ENCODE data around the gene C5orf58.
A peak's percentile ranks its signal among the peaks of the same experiment; 100 is the strongest.

DNA sequence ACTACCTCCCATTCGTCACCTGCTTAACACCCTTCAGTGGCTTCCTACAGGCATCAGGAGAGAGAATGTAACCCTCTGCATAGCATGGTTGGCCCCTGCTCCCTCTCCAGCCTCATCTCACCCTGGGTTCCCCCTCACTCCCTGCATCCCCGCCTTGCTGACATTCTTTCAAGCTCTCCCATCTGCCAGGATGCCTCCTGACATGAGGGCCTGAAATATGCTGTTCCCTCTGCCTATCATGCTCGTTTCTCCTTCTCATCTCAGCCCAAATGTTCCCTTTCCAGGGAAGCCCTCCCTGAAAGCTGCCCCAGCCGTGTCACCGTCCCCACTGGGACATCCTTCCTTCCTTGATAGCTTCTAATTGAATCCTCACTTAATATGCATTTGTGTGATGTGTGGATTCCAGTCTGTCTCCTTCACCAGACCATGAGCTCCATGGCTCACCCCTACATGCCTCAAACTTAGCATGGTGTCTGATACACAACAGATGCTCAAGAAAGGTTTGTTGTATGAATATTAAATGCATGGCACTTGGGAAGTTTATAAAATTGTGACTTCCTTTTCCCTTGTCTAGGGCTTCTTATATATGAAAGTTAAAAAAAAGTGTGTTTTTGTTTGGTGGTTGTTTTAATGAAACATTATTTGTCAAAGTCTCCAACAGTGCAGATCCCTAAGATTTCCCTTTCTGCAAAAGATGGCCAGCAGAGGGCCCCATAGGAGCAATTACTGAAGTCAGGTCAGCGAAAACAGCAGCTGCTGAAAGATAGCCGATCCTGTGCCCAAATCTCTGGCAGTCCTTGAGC, 7.3 kb upstream of the C5orf58 start:
- no peak for TF ChIP-seq HDGF (IDR thresholded peaks at IDR 0.05)
- no peak for TF ChIP-seq EED (IDR thresholded peaks at IDR 0.05; ENCODE audit: low read depth)
- TF ChIP-seq NFIC (IDR thresholded peaks at IDR 0.05; ENCODE audit: low read depth, low read length): no peak
- no peak for TF ChIP-seq POLR2A (IDR thresholded peaks at IDR 0.05; ENCODE audit: low read depth, low read length)
- TF ChIP-seq HCFC1 (IDR thresholded peaks at IDR 0.05; ENCODE audit: low read length): no peak
- no peak for TF ChIP-seq POLR2AphosphoS5 (IDR thresholded peaks at IDR 0.05; ENCODE audit: low read length)
- no peak for TF ChIP-seq SIN3A (IDR thresholded peaks at IDR 0.05; ENCODE audit: low read depth, low read length)
- TF ChIP-seq CTCF (IDR thresholded peaks at IDR 0.05 in 2 of 3, conservative IDR thresholded peaks at IDR 0.05 in 1 of 3; ENCODE audit: control insufficient read depth in 2 of 3, extremely low read depth in 1 of 3, insufficient read depth in 1 of 3, low read depth in 3 of 3, low read length in 3 of 3): peak; percentile 72 to 91 (median 76)
- TF ChIP-seq BHLHE40 (IDR thresholded peaks at IDR 0.05; ENCODE audit: borderline replicate concordance in 1 of 2, low read depth in 2 of 2, low read length in 1 of 2): 0 out of 4 replicates have a peak, but pooled peaks of 1 of the 2 experiments have one; percentile 5
- no peak for TF ChIP-seq SUZ12 (IDR thresholded peaks at IDR 0.05; ENCODE audit: unreplicated experiment)
- TF ChIP-seq MXI1 (IDR thresholded peaks at IDR 0.05; ENCODE audit: low read depth, low read length): no peak
- TF ChIP-seq, protein P1, sequence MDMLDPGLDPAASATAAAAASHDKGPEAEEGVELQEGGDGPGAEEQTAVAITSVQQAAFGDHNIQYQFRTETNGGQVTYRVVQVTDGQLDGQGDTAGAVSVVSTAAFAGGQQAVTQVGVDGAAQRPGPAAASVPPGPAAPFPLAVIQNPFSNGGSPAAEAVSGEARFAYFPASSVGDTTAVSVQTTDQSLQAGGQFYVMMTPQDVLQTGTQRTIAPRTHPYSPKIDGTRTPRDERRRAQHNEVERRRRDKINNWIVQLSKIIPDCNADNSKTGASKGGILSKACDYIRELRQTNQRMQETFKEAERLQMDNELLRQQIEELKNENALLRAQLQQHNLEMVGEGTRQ (IDR thresholded peaks at IDR 0.05; ENCODE audit: borderline replicate concordance, low read depth, low read length): no peak
- TF ChIP-seq, protein P2, sequence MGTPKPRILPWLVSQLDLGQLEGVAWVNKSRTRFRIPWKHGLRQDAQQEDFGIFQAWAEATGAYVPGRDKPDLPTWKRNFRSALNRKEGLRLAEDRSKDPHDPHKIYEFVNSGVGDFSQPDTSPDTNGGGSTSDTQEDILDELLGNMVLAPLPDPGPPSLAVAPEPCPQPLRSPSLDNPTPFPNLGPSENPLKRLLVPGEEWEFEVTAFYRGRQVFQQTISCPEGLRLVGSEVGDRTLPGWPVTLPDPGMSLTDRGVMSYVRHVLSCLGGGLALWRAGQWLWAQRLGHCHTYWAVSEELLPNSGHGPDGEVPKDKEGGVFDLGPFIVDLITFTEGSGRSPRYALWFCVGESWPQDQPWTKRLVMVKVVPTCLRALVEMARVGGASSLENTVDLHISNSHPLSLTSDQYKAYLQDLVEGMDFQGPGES (IDR thresholded peaks at IDR 0.05): no peak

All from GM12878 (cell line).